GM12878 (cell line): ENCODE data around the gene JMJD7. TPM values are rescaled to one million over a fixed set of nuclear protein-coding genes. Genes with fewer than 3 reads are reported as not detected.

ENCODE experiments used
- ATAC-seq: fragments of 200-7000 bp; cut with Tn5 transposase; 3 replicates; pipeline ENCODE4 v1.9.1; 2020; ENCODE audit warnings: mild to moderate bottlenecking, moderate library complexity
- BruUV-seq: library from RNA; stranded (reverse); fragments of 400-500 nt; replicated peaks from 2 replicates; lab custom pipeline; 2021; lab: Mats Ljungman, UMichigan
- CTCF ChIA-PET: fragments of 300-600 bp; sonication (Branson Sonifier 250); formaldehyde crosslinking; extraction: SDS; loops from one replicate; lab custom pipeline; 2021; ENCODE audit warnings: inconsistent platforms; lab: Yijun Ruan, JAX
- POLR2A ChIA-PET: fragments of 350-600 bp; formaldehyde crosslinking; extraction: SDS; loops from one replicate; lab custom pipeline; 2021; ENCODE audit warnings: inconsistent platforms; lab: Charles Lee
- RAD21 ChIA-PET: fragments of 300-600 bp; sonication (Branson Sonifier 250); formaldehyde crosslinking; loops from one replicate; lab custom pipeline; 2023; ENCODE audit warnings: antibody characterized with exemption; ENCODE audit not compliant: unreplicated experiment; lab: Charles Lee
- SMC1A ChIA-PET: fragments of 300-600 bp; sonication (Branson Sonifier 250); formaldehyde crosslinking; loops from one replicate; lab custom pipeline; 2023; ENCODE audit not compliant: unreplicated experiment, uncharacterized antibody; lab: Charles Lee
- DNase-seq: peaks from one replicate; pipeline ENCODE4 v3.0.0-alpha.2; 2011; ENCODE audit warnings: low read depth, low spot score
- FAIRE-seq: peaks from 3 replicates; lab custom pipeline; 2011; peaks lifted over from hg19 to GRCh38; lab: Jason Lieb, UNC
- H2AFZ ChIP-seq: 2 replicates; pipeline ENCODE4 v1.6.0; 2011; ENCODE audit warnings: low read depth, low read length, control low read depth; ENCODE audit not compliant: control insufficient read depth
- H3K27ac ChIP-seq: 2 replicates; pipeline ENCODE4 v1.5.1; 2011; ENCODE audit warnings: control low read depth; ENCODE audit not compliant: control insufficient read depth, insufficient read depth
- H3K27me3 ChIP-seq, 2 experiments: replicated peaks in 1 of 2; 2 replicates each; pipeline versions ENCODE4 v1.6.0 to v1.6.1; 2011; ENCODE audit warnings: low read length in 1 of 2; ENCODE audit not compliant: control insufficient read depth in 2 of 2, insufficient read depth in 2 of 2
- H3K36me3 ChIP-seq, 2 experiments: 2 replicates each; pipeline ENCODE4 v1.5.1; 2011; ENCODE audit warnings: low read length in 1 of 2; ENCODE audit not compliant: control insufficient read depth in 2 of 2, insufficient read depth in 2 of 2
- H3K4me1 ChIP-seq: 2 replicates; pipeline ENCODE4 v1.6.1; 2011; ENCODE audit warnings: mild to moderate bottlenecking, low read length, moderate library complexity, mixed read lengths; ENCODE audit not compliant: control insufficient read depth, insufficient read depth
- H3K4me2 ChIP-seq: 2 replicates; pipeline ENCODE4 v1.6.0; 2011; ENCODE audit warnings: control low read depth; ENCODE audit not compliant: control insufficient read depth, insufficient read depth
- H3K4me3 ChIP-seq: fragments of 200-600 bp; sonication (generic); 2 replicates; pipeline ENCODE4 v1.5.1; 2016
- H3K79me2 ChIP-seq: 2 replicates; pipeline ENCODE4 v1.6.0; 2011; ENCODE audit warnings: low read length; ENCODE audit not compliant: control insufficient read depth, insufficient read depth
- H3K9ac ChIP-seq: 2 replicates; pipeline ENCODE4 v1.8.0; 2011; ENCODE audit warnings: low read length, control low read depth, mixed read lengths; ENCODE audit not compliant: control insufficient read depth, insufficient read depth
- H3K9me3 ChIP-seq: replicated peaks from 3 replicates; pipeline ENCODE4 v1.5.1; 2011; ENCODE audit warnings: mild to moderate bottlenecking, low read length; ENCODE audit not compliant: control insufficient read depth, insufficient read depth
- H4K20me1 ChIP-seq: 2 replicates; pipeline ENCODE4 v1.6.0; 2011; ENCODE audit not compliant: control insufficient read depth, insufficient read depth
- BHLHE40 ChIP-seq, 2 experiments: fragments of 450-650 bp in 1 of 2; IDR thresholded peaks; 2 replicates each; pipeline ENCODE4 v1.6.1; 2011 to 2017; ENCODE audit warnings: low read depth in 2 of 2, borderline replicate concordance in 1 of 2, improper control_type of control experiment in 1 of 2, low read length in 1 of 2, mild to moderate bottlenecking in 1 of 2
- NFYB ChIP-seq: IDR thresholded peaks from 2 replicates; pipeline ENCODE4 v1.6.1; 2011; ENCODE audit warnings: low read depth, mild to moderate bottlenecking, low read length, improper control_type of control experiment, moderate library complexity; ENCODE audit not compliant: insufficient read depth
- SMC3 ChIP-seq: IDR thresholded peaks from 2 replicates; pipeline ENCODE4 v1.6.1; 2011; ENCODE audit warnings: low read length, improper control_type of control experiment, borderline replicate concordance
- WGBS: methylation state at CpG from one replicate; pipeline ENCODE4 v1.1.6; 2016; ENCODE audit warnings: low lambda C conversion rate; ENCODE audit not compliant: insufficient replicate concordance, insufficient coverage; ENCODE audit errors: missing lambda C conversion rate; 5-methylcytosine and 5-hydroxymethylcytosine counted together
- in situ Hi-C: fragments of 300-500 bp; cut with MboI; formaldehyde crosslinking; loops from 9 replicates; pipeline ENCODE4 v1.14.3; 2018; ENCODE audit warnings: mixed read lengths
- intact Hi-C: fragments of 100-400 bp; cut with micrococcal nuclease; formaldehyde crosslinking; loops from one replicate; pipeline ENCODE4 v1.14.2; 2022; ENCODE audit not compliant: unreplicated experiment
- polyA plus RNA-seq, 11 experiments: library from polyadenylated mRNA; depleted of rRNA in 4 of 11; unstranded in 6 of 11; stranded (reverse) in 5 of 11; fragments of >200 nt; fragmentation: Nextera tagmentation in 4 of 11; fragmentation: Illumina TruSeq in 1 of 11; extraction: Ambion mirVana in 4 of 11; extraction: Trizol in 1 of 11; gene quantifications; 1 replicate in 1 of 11; 2 replicates in 10 of 11; pipeline versions ENCODE4 v1.2.1 to v1.2.3, GENCODE V29; 2011 to 2016; ENCODE audit warnings: inconsistent platforms in 2 of 11, missing spikeins in 2 of 11, low read depth in 1 of 11
- total RNA-seq, 4 experiments: library from RNA; depleted of rRNA in 3 of 4; stranded (reverse); fragments of >200 nt in 3 of 4; fragmentation: Illumina TruSeq in 1 of 4; extraction: Trizol in 1 of 4; gene quantifications; 2 replicates each; pipeline versions ENCODE4 v1.2.1 to v1.2.3, GENCODE V29; 2013 to 2021
- TF ChIP-seq, protein P1 (sequence below): IDR thresholded peaks from 2 replicates; pipeline ENCODE4 v1.6.1; 2012; ENCODE audit warnings: improper control_type of control experiment, low read depth, low read length; ENCODE audit not compliant: insufficient replicate concordance
- TF ChIP-seq, protein P2 (sequence below): fragments of 150-350 bp; IDR thresholded peaks from 2 replicates; pipeline ENCODE4 v1.6.1; 2016; ENCODE audit warnings: low read depth, low read length

Gene JMJD7
- total and polyA plus RNA-seq, 10 of the 15 experiments (the other 5 are each of a cell fraction or from before 2014, with no cell fraction given) = 0.79 to 12.2 (median 6.5) TPM

DNA sequence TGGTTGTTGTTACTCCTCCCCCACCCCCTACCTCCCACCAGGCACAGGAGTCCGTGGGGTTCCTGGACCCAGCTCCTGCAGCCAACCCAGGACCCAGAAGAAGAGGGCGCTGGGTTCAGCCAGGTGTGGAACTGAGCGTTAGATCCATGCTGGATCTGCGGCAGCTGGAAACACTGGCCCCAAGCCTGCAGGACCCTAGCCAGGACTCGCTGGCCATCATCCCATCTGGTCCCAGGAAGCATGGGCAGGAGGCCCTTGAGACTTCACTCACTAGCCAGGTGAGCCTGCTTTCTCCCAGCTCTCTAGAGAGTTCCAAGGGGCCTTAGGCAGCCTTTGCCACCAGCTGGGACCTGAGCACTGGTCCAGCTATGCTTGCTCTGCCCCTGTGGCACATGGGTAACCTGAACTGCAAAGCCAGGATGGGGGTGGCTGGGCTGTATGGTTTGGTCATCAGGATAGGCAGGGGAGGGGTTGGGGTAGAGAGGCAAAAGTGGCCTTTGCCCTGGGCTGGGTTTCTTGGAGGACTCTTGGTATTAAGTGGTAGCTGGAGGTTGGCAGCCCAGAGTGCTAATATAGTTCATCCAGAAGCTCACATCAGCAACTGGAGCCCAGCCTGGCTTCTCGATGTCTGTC is 7.0 kb upstream of the JMJD7 start (continued):
- TF ChIP-seq, protein P1, sequence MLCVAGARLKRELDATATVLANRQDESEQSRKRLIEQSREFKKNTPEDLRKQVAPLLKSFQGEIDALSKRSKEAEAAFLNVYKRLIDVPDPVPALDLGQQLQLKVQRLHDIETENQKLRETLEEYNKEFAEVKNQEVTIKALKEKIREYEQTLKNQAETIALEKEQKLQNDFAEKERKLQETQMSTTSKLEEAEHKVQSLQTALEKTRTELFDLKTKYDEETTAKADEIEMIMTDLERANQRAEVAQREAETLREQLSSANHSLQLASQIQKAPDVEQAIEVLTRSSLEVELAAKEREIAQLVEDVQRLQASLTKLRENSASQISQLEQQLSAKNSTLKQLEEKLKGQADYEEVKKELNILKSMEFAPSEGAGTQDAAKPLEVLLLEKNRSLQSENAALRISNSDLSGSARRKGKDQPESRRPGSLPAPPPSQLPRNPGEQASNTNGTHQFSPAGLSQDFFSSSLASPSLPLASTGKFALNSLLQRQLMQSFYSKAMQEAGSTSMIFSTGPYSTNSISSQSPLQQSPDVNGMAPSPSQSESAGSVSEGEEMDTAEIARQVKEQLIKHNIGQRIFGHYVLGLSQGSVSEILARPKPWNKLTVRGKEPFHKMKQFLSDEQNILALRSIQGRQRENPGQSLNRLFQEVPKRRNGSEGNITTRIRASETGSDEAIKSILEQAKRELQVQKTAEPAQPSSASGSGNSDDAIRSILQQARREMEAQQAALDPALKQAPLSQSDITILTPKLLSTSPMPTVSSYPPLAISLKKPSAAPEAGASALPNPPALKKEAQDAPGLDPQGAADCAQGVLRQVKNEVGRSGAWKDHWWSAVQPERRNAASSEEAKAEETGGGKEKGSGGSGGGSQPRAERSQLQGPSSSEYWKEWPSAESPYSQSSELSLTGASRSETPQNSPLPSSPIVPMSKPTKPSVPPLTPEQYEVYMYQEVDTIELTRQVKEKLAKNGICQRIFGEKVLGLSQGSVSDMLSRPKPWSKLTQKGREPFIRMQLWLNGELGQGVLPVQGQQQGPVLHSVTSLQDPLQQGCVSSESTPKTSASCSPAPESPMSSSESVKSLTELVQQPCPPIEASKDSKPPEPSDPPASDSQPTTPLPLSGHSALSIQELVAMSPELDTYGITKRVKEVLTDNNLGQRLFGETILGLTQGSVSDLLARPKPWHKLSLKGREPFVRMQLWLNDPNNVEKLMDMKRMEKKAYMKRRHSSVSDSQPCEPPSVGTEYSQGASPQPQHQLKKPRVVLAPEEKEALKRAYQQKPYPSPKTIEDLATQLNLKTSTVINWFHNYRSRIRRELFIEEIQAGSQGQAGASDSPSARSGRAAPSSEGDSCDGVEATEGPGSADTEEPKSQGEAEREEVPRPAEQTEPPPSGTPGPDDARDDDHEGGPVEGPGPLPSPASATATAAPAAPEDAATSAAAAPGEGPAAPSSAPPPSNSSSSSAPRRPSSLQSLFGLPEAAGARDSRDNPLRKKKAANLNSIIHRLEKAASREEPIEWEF = no peak

DNA sequence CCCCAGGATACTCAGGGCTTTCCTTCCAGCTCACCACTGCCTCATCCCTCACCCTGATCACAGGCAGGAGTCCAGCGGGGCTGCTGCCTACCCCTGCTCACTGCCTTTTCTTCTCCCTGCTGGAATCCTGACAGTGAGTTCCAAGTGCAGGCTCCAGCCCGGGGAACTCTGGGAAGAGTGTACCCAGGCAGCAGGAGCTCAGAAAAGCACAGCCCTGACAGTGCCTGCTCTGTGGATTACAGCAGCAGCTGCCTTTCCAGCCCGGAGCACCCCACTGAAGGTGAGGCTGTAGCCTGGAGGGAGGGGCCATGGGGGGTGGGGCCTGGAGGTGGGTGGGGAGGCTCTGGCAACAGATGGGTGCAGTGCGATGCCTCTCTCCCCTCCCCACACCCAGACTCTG is 6.1 kb upstream of the JMJD7 start:
- no peaks in the 10 kb centered on the region for H3K27me3 ChIP-seq
- H3K4me2 ChIP-seq = no peak overlapping the region
- peaks cover 6 to 18% of the 10 kb centered on the region in 2 experiments; a peak in 3 of 4 replicates for H3K36me3 ChIP-seq
- DNase-seq (no peak), FAIRE-seq (no peak), ATAC-seq (no peak)
- H2AFZ ChIP-seq = no peak overlapping the region
- TF ChIP-seq, protein P2, sequence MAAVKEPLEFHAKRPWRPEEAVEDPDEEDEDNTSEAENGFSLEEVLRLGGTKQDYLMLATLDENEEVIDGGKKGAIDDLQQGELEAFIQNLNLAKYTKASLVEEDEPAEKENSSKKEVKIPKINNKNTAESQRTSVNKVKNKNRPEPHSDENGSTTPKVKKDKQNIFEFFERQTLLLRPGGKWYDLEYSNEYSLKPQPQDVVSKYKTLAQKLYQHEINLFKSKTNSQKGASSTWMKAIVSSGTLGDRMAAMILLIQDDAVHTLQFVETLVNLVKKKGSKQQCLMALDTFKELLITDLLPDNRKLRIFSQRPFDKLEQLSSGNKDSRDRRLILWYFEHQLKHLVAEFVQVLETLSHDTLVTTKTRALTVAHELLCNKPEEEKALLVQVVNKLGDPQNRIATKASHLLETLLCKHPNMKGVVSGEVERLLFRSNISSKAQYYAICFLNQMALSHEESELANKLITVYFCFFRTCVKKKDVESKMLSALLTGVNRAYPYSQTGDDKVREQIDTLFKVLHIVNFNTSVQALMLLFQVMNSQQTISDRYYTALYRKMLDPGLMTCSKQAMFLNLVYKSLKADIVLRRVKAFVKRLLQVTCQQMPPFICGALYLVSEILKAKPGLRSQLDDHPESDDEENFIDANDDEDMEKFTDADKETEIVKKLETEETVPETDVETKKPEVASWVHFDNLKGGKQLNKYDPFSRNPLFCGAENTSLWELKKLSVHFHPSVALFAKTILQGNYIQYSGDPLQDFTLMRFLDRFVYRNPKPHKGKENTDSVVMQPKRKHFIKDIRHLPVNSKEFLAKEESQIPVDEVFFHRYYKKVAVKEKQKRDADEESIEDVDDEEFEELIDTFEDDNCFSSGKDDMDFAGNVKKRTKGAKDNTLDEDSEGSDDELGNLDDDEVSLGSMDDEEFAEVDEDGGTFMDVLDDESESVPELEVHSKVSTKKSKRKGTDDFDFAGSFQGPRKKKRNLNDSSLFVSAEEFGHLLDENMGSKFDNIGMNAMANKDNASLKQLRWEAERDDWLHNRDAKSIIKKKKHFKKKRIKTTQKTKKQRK = no peak
- TF ChIP-seq SMC3 (no peak), BHLHE40 (IDR thresholded peaks at IDR 0.05; ENCODE audit: borderline replicate concordance in 1 of 2, low read depth in 2 of 2, low read length in 1 of 2) (no peak), NFYB (no peak)
- BruUV-seq = no TSS peak
- ChIA-PET CTCF (interaction anchor here (2.4 kb wide), 1 partner anchor 11 kb away, joined by 6 read pairs; no protein-coding TSS in a partner anchor), RAD21 (interaction anchor here (1.2 to 2.2 kb wide), 3 partner anchors 10 to 48 kb away, joined by 3 to 11 read pairs (median 4); partner anchors contain the start of gene MAPKBP1), POLR2A (interaction anchor here (0.6 kb wide), 1 partner anchor 86 kb away, joined by 3 read pairs; no protein-coding TSS in a partner anchor), SMC1A (no interaction called here)
- H3K4me3 ChIP-seq = no peak overlapping the region
- H3K4me1 ChIP-seq = no peaks in the 10 kb centered on the region
- intact Hi-C loops = no loop called here
- WGBS = 100% methylated on average over 3 of the region's 4 CpGs
- in situ Hi-C loops = no loop called here
- no peaks in the 10 kb centered on the region for H3K79me2 ChIP-seq
- H4K20me1 ChIP-seq = no peaks in the 10 kb centered on the region; the same call in 1 of the 2 replicates
- no peak overlapping the region for H3K9ac ChIP-seq
- no peak overlapping the region for H3K27ac ChIP-seq
- H3K9me3 ChIP-seq = no peaks in the 10 kb centered on the region
